Vagina (tissue), 2 donors: ENCODE data around the gene ELK4. TPM values are rescaled to one million over a fixed set of nuclear protein-coding genes. Genes with fewer than 3 reads are reported as not detected.

Experiments
- DNase-seq, 2 donors: peaks; one replicate each; pipeline ENCODE4 v3.0.0-alpha.2; 2017; ENCODE audit errors: extremely low spot score in 2 of 2
- H3K27ac ChIP-seq: fragments of 200-600 bp; sonication (generic); one replicate; pipeline ENCODE4 v1.5.1; 2019
- H3K27me3 ChIP-seq: fragments of 200-600 bp; sonication (generic); one replicate; pipeline ENCODE4 v1.5.1; 2019
- H3K36me3 ChIP-seq, 2 donors: fragments of 200-600 bp; sonication (generic); one replicate each; pipeline ENCODE4 v1.5.1; 2017 to 2019
- H3K4me1 ChIP-seq: fragments of 200-600 bp; sonication (generic); one replicate; pipeline ENCODE4 v1.5.1; 2019
- H3K4me3 ChIP-seq, 2 donors: fragments of 200-600 bp; sonication (generic); 1 replicate in 1 of 2; 2 replicates in 1 of 2; pipeline ENCODE4 v1.5.1; 2016 to 2019
- H3K9me3 ChIP-seq: fragments of 200-600 bp; sonication (generic); one replicate; pipeline ENCODE4 v1.5.1; 2019
- POLR2A ChIP-seq, 2 donors: fragments of 450-650 bp; IDR thresholded peaks; one replicate each; pipeline ENCODE4 v1.6.1; 2017; ENCODE audit warnings: antibody characterized with exemption in 2 of 2, mild to moderate bottlenecking in 2 of 2, moderate library complexity in 2 of 2
- POLR2AphosphoS5 ChIP-seq, 2 donors: sonication (generic); formaldehyde crosslinking; IDR thresholded peaks; one replicate each; pipeline ENCODE4 v1.9.0; 2017; ENCODE audit warnings: antibody characterized with exemption in 2 of 2, mild to moderate bottlenecking in 2 of 2, low read depth in 1 of 2; ENCODE audit not compliant: insufficient read depth in 1 of 2
- intact Hi-C: fragments of 100-400 bp; cut with DNase I; formaldehyde crosslinking; loops from one replicate; pipeline ENCODE4 v1.15.1; 2023
- total RNA-seq: library from RNA; depleted of rRNA; stranded (reverse); fragments of >200 nt; gene quantifications from one replicate; pipeline ENCODE4 v1.2.3, GENCODE V29; 2016
- TF ChIP-seq, protein P1 (sequence below), 3 experiments: fragments of 450-650 bp in 2 of 3; fragments of 200-600 bp in 1 of 3; sonication (generic) in 1 of 3; IDR thresholded peaks; one replicate each; pipeline ENCODE4 v1.5.1; 2017 to 2019; ENCODE audit warnings: antibody characterized with exemption in 3 of 3, mild to moderate bottlenecking in 2 of 3, moderate library complexity in 2 of 3

Gene ELK4
- total RNA-seq, 1 donor from 2014 or later: 24.1 TPM

DNA sequence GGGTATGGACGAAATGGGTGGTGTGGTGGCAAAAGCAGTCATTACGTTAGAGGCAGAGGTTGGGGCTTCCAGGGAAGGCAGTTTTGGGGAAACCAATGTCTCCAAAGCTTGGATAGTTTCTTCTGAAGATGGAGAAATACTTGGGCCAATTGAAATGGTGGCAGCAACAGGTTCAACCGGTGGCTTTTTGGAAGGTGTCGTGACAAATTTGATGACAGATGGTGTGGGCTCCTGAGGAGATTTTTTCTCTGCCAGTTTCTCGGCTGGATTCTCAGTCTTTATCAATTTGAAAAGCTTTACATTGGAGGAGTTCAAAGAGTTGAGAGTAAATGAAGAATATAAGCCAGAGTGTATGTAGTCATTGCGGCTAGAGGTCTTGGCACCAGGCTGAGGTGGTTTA lies 11.5 kb downstream of the ELK4 start:
- Histone ChIP-seq H3K27me3 (no peaks in the 10 kb centered on the region), H3K27ac (no peak overlapping the region), H3K9me3 (no peaks in the 10 kb centered on the region), H3K4me3 (no peak overlapping the region), H3K4me1 (peaks cover 7% of the 10 kb centered on the region), H3K36me3 (peaks cover 0 to 67% of the 10 kb centered on the region in 2 donors)
- TF ChIP-seq POLR2AphosphoS5 (IDR thresholded peaks at IDR 0.05; ENCODE audit: insufficient read depth in 1 of 2, low read depth in 1 of 2) (no peak), POLR2A (IDR thresholded peaks at IDR 0.05) (no peak)
- TF ChIP-seq, protein P1, sequence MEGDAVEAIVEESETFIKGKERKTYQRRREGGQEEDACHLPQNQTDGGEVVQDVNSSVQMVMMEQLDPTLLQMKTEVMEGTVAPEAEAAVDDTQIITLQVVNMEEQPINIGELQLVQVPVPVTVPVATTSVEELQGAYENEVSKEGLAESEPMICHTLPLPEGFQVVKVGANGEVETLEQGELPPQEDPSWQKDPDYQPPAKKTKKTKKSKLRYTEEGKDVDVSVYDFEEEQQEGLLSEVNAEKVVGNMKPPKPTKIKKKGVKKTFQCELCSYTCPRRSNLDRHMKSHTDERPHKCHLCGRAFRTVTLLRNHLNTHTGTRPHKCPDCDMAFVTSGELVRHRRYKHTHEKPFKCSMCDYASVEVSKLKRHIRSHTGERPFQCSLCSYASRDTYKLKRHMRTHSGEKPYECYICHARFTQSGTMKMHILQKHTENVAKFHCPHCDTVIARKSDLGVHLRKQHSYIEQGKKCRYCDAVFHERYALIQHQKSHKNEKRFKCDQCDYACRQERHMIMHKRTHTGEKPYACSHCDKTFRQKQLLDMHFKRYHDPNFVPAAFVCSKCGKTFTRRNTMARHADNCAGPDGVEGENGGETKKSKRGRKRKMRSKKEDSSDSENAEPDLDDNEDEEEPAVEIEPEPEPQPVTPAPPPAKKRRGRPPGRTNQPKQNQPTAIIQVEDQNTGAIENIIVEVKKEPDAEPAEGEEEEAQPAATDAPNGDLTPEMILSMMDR (IDR thresholded peaks at IDR 0.05): no peak
- DNase-seq: no peak
- intact Hi-C loops: no loop called here

- DNase-seq: no peak
- Histone ChIP-seq H3K27me3 (no peaks in the 10 kb centered on the region), H3K4me1 (peaks cover 5% of the 10 kb centered on the region), H3K36me3 (peaks cover 0 to 74% of the 10 kb centered on the region in 2 donors), H3K9me3 (no peaks in the 10 kb centered on the region), H3K27ac (no peak overlapping the region), H3K4me3 (no peak overlapping the region)
- TF ChIP-seq, protein P1 (IDR thresholded peaks at IDR 0.05): no peak
- TF ChIP-seq POLR2A (IDR thresholded peaks at IDR 0.05) (no peak), POLR2AphosphoS5 (IDR thresholded peaks at IDR 0.05; ENCODE audit: insufficient read depth in 1 of 2, low read depth in 1 of 2) (no peak)
- intact Hi-C loops: no loop called here
Observed at GRCh38 chr1:205619376-205619775, 12.4 kb downstream of the ELK4 start.

GRCh38 chr1:205616563-205617293 lies 15.1 kb downstream of the ELK4 start:
- peaks cover under 1% of the 10 kb centered on the region for H3K4me1 ChIP-seq
- TF ChIP-seq POLR2AphosphoS5 (IDR thresholded peaks at IDR 0.05; ENCODE audit: insufficient read depth in 1 of 2, low read depth in 1 of 2) (no peak), POLR2A (IDR thresholded peaks at IDR 0.05) (no peak)
- TF ChIP-seq, protein P1 (IDR thresholded peaks at IDR 0.05): no peak
- no peaks in the 10 kb centered on the region for H3K27me3 ChIP-seq
- intact Hi-C loops: no loop called here
- peaks cover 0 to 68% of the 10 kb centered on the region in 2 donors for H3K36me3 ChIP-seq
- H3K4me3 ChIP-seq: no peak overlapping the region
- no peaks in the 10 kb centered on the region for H3K9me3 ChIP-seq
- no peak for DNase-seq
- no peak overlapping the region for H3K27ac ChIP-seq

GRCh38 chr1:205615789-205616188 lies 16.0 kb downstream of the ELK4 start:
- peaks cover 9% of the 10 kb centered on the region for H3K4me1 ChIP-seq
- TF ChIP-seq POLR2A (IDR thresholded peaks at IDR 0.05): no peak
- TF ChIP-seq POLR2AphosphoS5 (IDR thresholded peaks at IDR 0.05; ENCODE audit: insufficient read depth in 1 of 2, low read depth in 1 of 2): no peak
- TF ChIP-seq, protein P1 (IDR thresholded peaks at IDR 0.05): no peak
- intact Hi-C loops: no loop called here
- no peak overlapping the region for H3K4me3 ChIP-seq
- H3K9me3 ChIP-seq: no peaks in the 10 kb centered on the region
- H3K36me3 ChIP-seq: peaks cover 0 to 60% of the 10 kb centered on the region in 2 donors
- no peaks in the 10 kb centered on the region for H3K27me3 ChIP-seq
- H3K27ac ChIP-seq: no peak overlapping the region
- no peak for DNase-seq

DNA sequence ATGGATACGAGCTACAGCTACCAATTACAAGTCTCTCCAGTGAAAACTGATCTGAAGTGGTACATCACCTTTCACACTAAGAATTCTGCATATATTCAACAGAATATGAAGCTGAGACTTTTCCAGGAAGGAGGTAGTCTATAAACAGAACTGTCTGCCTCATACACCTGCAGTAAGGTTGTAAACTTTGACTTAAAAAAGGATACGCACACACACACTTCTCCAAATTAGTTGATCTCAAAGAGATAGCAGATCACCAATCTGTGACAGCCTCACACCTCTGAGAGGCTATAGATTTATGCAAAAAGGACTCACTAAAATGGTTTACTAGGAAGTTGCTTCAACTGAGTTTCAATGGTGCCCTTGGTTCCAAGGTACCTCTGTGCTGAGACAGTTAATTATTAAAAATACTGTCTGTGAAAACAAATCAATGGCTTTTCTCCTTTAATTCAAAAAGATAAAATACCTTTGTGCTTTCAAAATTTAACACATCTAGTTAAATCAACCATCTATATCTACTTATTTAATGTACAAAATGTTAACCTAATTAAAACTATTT lies 17.9 kb downstream of the ELK4 start:
- intact Hi-C loops: no loop called here
- TF ChIP-seq, protein P1 (IDR thresholded peaks at IDR 0.05): no peak
- TF ChIP-seq POLR2A (IDR thresholded peaks at IDR 0.05): no peak
- TF ChIP-seq POLR2AphosphoS5 (IDR thresholded peaks at IDR 0.05; ENCODE audit: insufficient read depth in 1 of 2, low read depth in 1 of 2): no peak
- H3K4me1 ChIP-seq: peaks cover 26% of the 10 kb centered on the region
- H3K36me3 ChIP-seq: peaks cover 0 to 49% of the 10 kb centered on the region in 2 donors
- no peaks in the 10 kb centered on the region for H3K27me3 ChIP-seq
- no peak for DNase-seq
- H3K9me3 ChIP-seq: no peaks in the 10 kb centered on the region
- H3K27ac ChIP-seq: no peak overlapping the region
- H3K4me3 ChIP-seq: no peak overlapping the region
